ENCODE data around the gene ODAD2. TPM values are rescaled to one million over a fixed set of nuclear protein-coding genes. Genes with fewer than 3 reads are reported as not detected.

The ODAD2 gene
- total RNA-seq, 4 donors from 2014 or later: 0.31 to 3.2 TPM; not detected in 2

GRCh38 chr10:27826369-27826768, 172.5 kb downstream of the ODAD2 start:
- DNase-seq (ENCODE audit: low spot score): no peak
- ATAC-seq (ENCODE audit: low FRiP score): no peak
- no peak for TF ChIP-seq CTCF (IDR thresholded peaks at IDR 0.05)

- no peak for DNase-seq (ENCODE audit: low spot score)
- no peak for TF ChIP-seq CTCF (IDR thresholded peaks at IDR 0.05)
- ATAC-seq (ENCODE audit: low FRiP score): no peak
Observed at GRCh38 chr10:27822301-27822700, 176.6 kb downstream of the ODAD2 start.

GRCh38 chr10:27820637-27821036, 178.2 kb downstream of the ODAD2 start:
- ATAC-seq (ENCODE audit: low FRiP score) (peak; percentile 14), DNase-seq (ENCODE audit: low spot score) (no peak)
- no peak for TF ChIP-seq CTCF (IDR thresholded peaks at IDR 0.05)

GRCh38 chr10:27819781-27820531, 178.9 kb downstream of the ODAD2 start:
- DNase-seq (ENCODE audit: low spot score): no peak
- peak; percentile 92 for ATAC-seq (ENCODE audit: low FRiP score)
- TF ChIP-seq CTCF (IDR thresholded peaks at IDR 0.05): no peak

- no peak for DNase-seq (ENCODE audit: low spot score)
- TF ChIP-seq CTCF (IDR thresholded peaks at IDR 0.05): no peak
- ATAC-seq (ENCODE audit: low FRiP score): no peak
Observed at GRCh38 chr10:27816320-27816719, 182.6 kb downstream of the ODAD2 start.

- ATAC-seq (ENCODE audit: low FRiP score): no peak
Observed at GRCh38 chr10:27815846-27816245, 183.0 kb downstream of the ODAD2 start.

More at GRCh38 chr10:27815846-27816245, 183.0 kb downstream of the ODAD2 start:
- DNase-seq (ENCODE audit: low spot score): no peak
- no peak for TF ChIP-seq CTCF (IDR thresholded peaks at IDR 0.05)
